Measurements from ENCODE around the gene BRSK1.

BRSK1 gene

DNA sequence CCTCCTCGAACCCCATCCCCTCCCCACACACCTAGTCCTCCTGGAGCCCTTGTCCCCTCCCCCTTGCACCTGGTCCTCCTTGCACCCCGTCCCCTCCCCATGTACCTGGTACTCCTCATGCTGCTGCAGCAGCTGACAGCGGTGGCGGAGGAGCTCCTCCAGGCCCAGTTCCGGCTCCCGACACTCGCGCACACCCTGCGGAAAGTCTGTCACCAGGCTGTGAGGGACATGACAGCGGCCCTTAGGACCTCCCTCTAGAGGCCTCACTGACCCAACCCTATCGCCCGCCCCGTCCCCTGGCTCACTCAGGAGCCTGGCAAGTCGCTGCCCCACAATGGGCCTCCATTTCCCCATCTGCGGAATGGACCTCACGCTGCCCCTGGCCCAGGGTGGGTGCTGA is 18.6 kb upstream of the BRSK1 start:
- Histone ChIP-seq H3K27me3 (replicated peaks in 2 of 5; ENCODE audit: control insufficient read depth in 4 of 5, insufficient read depth in 5 of 5, low read length in 4 of 5) (no peaks in the 10 kb centered on the region), H3K4me3 (ENCODE audit: control insufficient read depth in 1 of 7, extremely low read depth in 1 of 7, insufficient read depth in 4 of 7, low read depth in 2 of 7, low read length in 6 of 7) (no peak overlapping the region), H3K27ac (ENCODE audit: insufficient read depth in 1 of 2, low read depth in 1 of 2, low read length in 2 of 2, poor library complexity in 1 of 2, severe bottlenecking in 2 of 2) (no peak overlapping the region), H3K36me3 (ENCODE audit: control insufficient read depth in 4 of 4, insufficient read depth in 4 of 4, low read length in 3 of 4) (peaks cover 0 to 22% (median 13%) of the 10 kb centered on the region in 4 experiments), H3K9me3 (ENCODE audit: control extremely low read depth in 1 of 5, control insufficient read depth in 4 of 5, insufficient read depth in 2 of 5, low read depth in 1 of 5, low read length in 4 of 5) (peaks cover 0 to 5% (median 0%) of the 10 kb centered on the region in 5 experiments), H3K4me1 (ENCODE audit: control extremely low read depth in 1 of 4, control insufficient read depth in 4 of 4, insufficient read depth in 4 of 4, low read length in 3 of 4) (peaks cover 2 to 4% (median 4%) of the 10 kb centered on the region in 4 experiments)
- WGBS (ENCODE audit: insufficient coverage): 92% methylated on average over 15 of the region's 16 CpGs
- no peak for DNase-seq
- ChIA-PET CTCF (no interaction called here), POLR2A (interaction anchor here (0.6 kb wide), 1 partner anchor 8 kb away, joined by 4 read pairs; no protein-coding TSS in a partner anchor)

- Histone ChIP-seq H3K4me1 (ENCODE audit: control extremely low read depth in 1 of 4, control insufficient read depth in 4 of 4, insufficient read depth in 4 of 4, low read length in 3 of 4) (no peaks in the 10 kb centered on the region), H3K27ac (ENCODE audit: insufficient read depth in 1 of 2, low read depth in 1 of 2, low read length in 2 of 2, poor library complexity in 1 of 2, severe bottlenecking in 2 of 2) (no peak overlapping the region), H3K9me3 (ENCODE audit: control extremely low read depth in 1 of 5, control insufficient read depth in 4 of 5, insufficient read depth in 2 of 5, low read depth in 1 of 5, low read length in 4 of 5) (peaks cover 0 to 5% (median 0%) of the 10 kb centered on the region in 5 experiments), H3K27me3 (replicated peaks in 2 of 5; ENCODE audit: control insufficient read depth in 4 of 5, insufficient read depth in 5 of 5, low read length in 4 of 5) (no peaks in the 10 kb centered on the region), H3K36me3 (ENCODE audit: control insufficient read depth in 4 of 4, insufficient read depth in 4 of 4, low read length in 3 of 4) (peaks cover 0 to 25% (median 13%) of the 10 kb centered on the region in 4 experiments), H3K4me3 (ENCODE audit: control insufficient read depth in 1 of 7, extremely low read depth in 1 of 7, insufficient read depth in 4 of 7, low read depth in 2 of 7, low read length in 6 of 7) (no peak overlapping the region)
- WGBS (ENCODE audit: insufficient coverage): 100% methylated on average over 4 of the region's 12 CpGs
- DNase-seq: no peak
- CTCF ChIA-PET: no interaction called here
- POLR2A ChIA-PET: interaction anchor here (0.6 kb wide), 1 partner anchor 8 kb away, joined by 4 read pairs; no protein-coding TSS in a partner anchor
Measured at GRCh38 chr19:55265723-55266386, 17.9 kb upstream of the BRSK1 start.

DNA sequence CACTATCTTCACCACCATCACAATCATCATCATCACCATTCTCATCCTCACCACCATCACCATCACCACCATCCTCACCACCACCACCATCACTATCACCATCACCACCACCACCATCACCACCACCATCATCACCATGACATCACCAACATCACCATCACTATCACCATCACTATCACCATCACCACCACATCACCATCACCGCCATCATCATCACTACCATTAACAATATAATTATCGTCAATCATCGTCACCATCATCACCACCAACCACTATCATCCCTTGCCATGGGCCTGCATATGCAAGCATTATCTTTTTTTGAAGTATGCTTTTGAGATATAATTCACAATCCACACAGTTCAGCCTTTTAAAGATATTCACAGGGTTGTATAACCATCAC is 17.4 kb upstream of the BRSK1 start:
- Histone ChIP-seq H3K4me3 (ENCODE audit: control insufficient read depth in 1 of 7, extremely low read depth in 1 of 7, insufficient read depth in 4 of 7, low read depth in 2 of 7, low read length in 6 of 7) (no peak overlapping the region), H3K4me1 (ENCODE audit: control extremely low read depth in 1 of 4, control insufficient read depth in 4 of 4, insufficient read depth in 4 of 4, low read length in 3 of 4) (no peaks in the 10 kb centered on the region), H3K27ac (ENCODE audit: insufficient read depth in 1 of 2, low read depth in 1 of 2, low read length in 2 of 2, poor library complexity in 1 of 2, severe bottlenecking in 2 of 2) (no peak overlapping the region), H3K9me3 (ENCODE audit: control extremely low read depth in 1 of 5, control insufficient read depth in 4 of 5, insufficient read depth in 2 of 5, low read depth in 1 of 5, low read length in 4 of 5) (peaks cover 0 to 5% (median 0%) of the 10 kb centered on the region in 5 experiments), H3K36me3 (ENCODE audit: control insufficient read depth in 4 of 4, insufficient read depth in 4 of 4, low read length in 3 of 4) (peaks cover 1 to 25% (median 14%) of the 10 kb centered on the region in 4 experiments), H3K27me3 (replicated peaks in 2 of 5; ENCODE audit: control insufficient read depth in 4 of 5, insufficient read depth in 5 of 5, low read length in 4 of 5) (no peaks in the 10 kb centered on the region)
- no peak for DNase-seq
- 92% methylated on average over 2 of the region's 3 CpGs for WGBS (ENCODE audit: insufficient coverage)
- POLR2A ChIA-PET: no interaction called here
- CTCF ChIA-PET: interaction anchor here (1.1 kb wide), 1 partner anchor 10 kb away, joined by 3 read pairs; no protein-coding TSS in a partner anchor

- no peak overlapping the region for H3K4me3 ChIP-seq (ENCODE audit: control insufficient read depth in 1 of 7, extremely low read depth in 1 of 7, insufficient read depth in 4 of 7, low read depth in 2 of 7, low read length in 6 of 7)
- peaks cover 0 to 5% (median 0%) of the 10 kb centered on the region in 5 experiments for H3K9me3 ChIP-seq (ENCODE audit: control extremely low read depth in 1 of 5, control insufficient read depth in 4 of 5, insufficient read depth in 2 of 5, low read depth in 1 of 5, low read length in 4 of 5)
- POLR2A ChIA-PET: no interaction called here
- H3K27me3 ChIP-seq (replicated peaks in 2 of 5; ENCODE audit: control insufficient read depth in 4 of 5, insufficient read depth in 5 of 5, low read length in 4 of 5): no peaks in the 10 kb centered on the region
- CTCF ChIA-PET: interaction anchor here (1.1 kb wide), 1 partner anchor 10 kb away, joined by 3 read pairs; no protein-coding TSS in a partner anchor
- DNase-seq: no peak
- 100% methylated on average over 3 of the region's 4 CpGs for WGBS (ENCODE audit: insufficient coverage)
- H3K27ac ChIP-seq (ENCODE audit: insufficient read depth in 1 of 2, low read depth in 1 of 2, low read length in 2 of 2, poor library complexity in 1 of 2, severe bottlenecking in 2 of 2): no peak overlapping the region
- H3K4me1 ChIP-seq (ENCODE audit: control extremely low read depth in 1 of 4, control insufficient read depth in 4 of 4, insufficient read depth in 4 of 4, low read length in 3 of 4): no peaks in the 10 kb centered on the region
- H3K36me3 ChIP-seq (ENCODE audit: control insufficient read depth in 4 of 4, insufficient read depth in 4 of 4, low read length in 3 of 4): peaks cover 3 to 25% (median 16%) of the 10 kb centered on the region in 4 experiments
Measured at GRCh38 chr19:55266840-55267239, 17.0 kb upstream of the BRSK1 start.

GRCh38 chr19:55269299-55269698 is 14.5 kb upstream of the BRSK1 start:
- H3K36me3 ChIP-seq (ENCODE audit: control insufficient read depth in 4 of 4, insufficient read depth in 4 of 4, low read length in 3 of 4): peaks cover 7 to 38% (median 24%) of the 10 kb centered on the region in 4 experiments
- ChIA-PET CTCF (interaction anchor here (1.2 kb wide), 1 partner anchor 16 kb away, joined by 3 read pairs; no protein-coding TSS in a partner anchor), POLR2A (interaction anchor here (0.7 kb wide), 1 partner anchor 114 kb away, joined by 3 read pairs; no protein-coding TSS in a partner anchor)
- no peak for DNase-seq
- H3K4me1 ChIP-seq (ENCODE audit: control extremely low read depth in 1 of 4, control insufficient read depth in 4 of 4, insufficient read depth in 4 of 4, low read length in 3 of 4): no peaks in the 10 kb centered on the region
- no peaks in the 10 kb centered on the region for H3K27me3 ChIP-seq (replicated peaks in 2 of 5; ENCODE audit: control insufficient read depth in 4 of 5, insufficient read depth in 5 of 5, low read length in 4 of 5)
- 97% methylated on average over 7 of the region's 8 CpGs for WGBS (ENCODE audit: insufficient coverage)
- no peak overlapping the region for H3K27ac ChIP-seq (ENCODE audit: insufficient read depth in 1 of 2, low read depth in 1 of 2, low read length in 2 of 2, poor library complexity in 1 of 2, severe bottlenecking in 2 of 2)
- no peak overlapping the region for H3K4me3 ChIP-seq (ENCODE audit: control insufficient read depth in 1 of 7, extremely low read depth in 1 of 7, insufficient read depth in 4 of 7, low read depth in 2 of 7, low read length in 6 of 7)
- H3K9me3 ChIP-seq (ENCODE audit: control extremely low read depth in 1 of 5, control insufficient read depth in 4 of 5, insufficient read depth in 2 of 5, low read depth in 1 of 5, low read length in 4 of 5): peaks cover 0 to 5% (median 0%) of the 10 kb centered on the region in 5 experiments

GRCh38 chr19:55270172-55270942 is 13.4 kb upstream of the BRSK1 start:
- H3K9me3 ChIP-seq (ENCODE audit: control extremely low read depth in 1 of 5, control insufficient read depth in 4 of 5, insufficient read depth in 2 of 5, low read depth in 1 of 5, low read length in 4 of 5): peaks cover 0 to 5% (median 0%) of the 10 kb centered on the region in 5 experiments
- H3K27me3 ChIP-seq (replicated peaks in 2 of 5; ENCODE audit: control insufficient read depth in 4 of 5, insufficient read depth in 5 of 5, low read length in 4 of 5): no peaks in the 10 kb centered on the region
- no peak overlapping the region for H3K4me3 ChIP-seq (ENCODE audit: control insufficient read depth in 1 of 7, extremely low read depth in 1 of 7, insufficient read depth in 4 of 7, low read depth in 2 of 7, low read length in 6 of 7)
- ChIA-PET POLR2A (no interaction called here), CTCF (interaction anchor here (1.3 kb wide), 1 partner anchor 11 kb away, joined by 5 read pairs; no protein-coding TSS in a partner anchor)
- H3K4me1 ChIP-seq (ENCODE audit: control extremely low read depth in 1 of 4, control insufficient read depth in 4 of 4, insufficient read depth in 4 of 4, low read length in 3 of 4): no peaks in the 10 kb centered on the region
- peak in 1 of 3 donors; percentile 47 for DNase-seq
- peaks cover 7 to 44% (median 28%) of the 10 kb centered on the region in 4 experiments for H3K36me3 ChIP-seq (ENCODE audit: control insufficient read depth in 4 of 4, insufficient read depth in 4 of 4, low read length in 3 of 4)
- no peak overlapping the region for H3K27ac ChIP-seq (ENCODE audit: insufficient read depth in 1 of 2, low read depth in 1 of 2, low read length in 2 of 2, poor library complexity in 1 of 2, severe bottlenecking in 2 of 2)
- WGBS (ENCODE audit: insufficient coverage): 91% methylated on average over 20 of the region's 25 CpGs
